Measurements from ENCODE around the gene PIAS4.

Gene PIAS4

GRCh38 chr19:3977242-3978143, 30.0 kb upstream of the PIAS4 start:
- no peak for FAIRE-seq

GRCh38 chr19:3978145-3978544, 29.4 kb upstream of the PIAS4 start:
- no peak for FAIRE-seq

GRCh38 chr19:3979289-3979673, 28.3 kb upstream of the PIAS4 start:
- FAIRE-seq = no peak

GRCh38 chr19:3979674-3980352, 27.7 kb upstream of the PIAS4 start:
- no peak for FAIRE-seq

GRCh38 chr19:3980353-3981251, 26.9 kb upstream of the PIAS4 start:
- FAIRE-seq = no peak

GRCh38 chr19:3981373-3981735, 26.2 kb upstream of the PIAS4 start:
- FAIRE-seq = no peak

GRCh38 chr19:3981736-3982681, 25.5 kb upstream of the PIAS4 start:
- FAIRE-seq = no peak

GRCh38 chr19:3982701-3983541, 24.6 kb upstream of the PIAS4 start:
- no peak for FAIRE-seq

GRCh38 chr19:3983542-3983914, 24.0 kb upstream of the PIAS4 start:
- no peak for FAIRE-seq

GRCh38 chr19:3983936-3984583, 23.5 kb upstream of the PIAS4 start:
- FAIRE-seq = no peak

- FAIRE-seq = no peak
These were observed 23.0 kb upstream of the PIAS4 start for GRCh38 chr19:3984584-3984907.

GRCh38 chr19:3984908-3985642, 22.5 kb upstream of the PIAS4 start, which contains the start of gene EEF2:
EEF2 (minus strand) TSS chr19:3985463; CDS start chr19:3985380, 83 bp downstream.
- FAIRE-seq = no peak

- FAIRE-seq = no peak
These were observed 21.8 kb upstream of the PIAS4 start for GRCh38 chr19:3985643-3986259.

- FAIRE-seq = no peak
These were observed 21.1 kb upstream of the PIAS4 start for GRCh38 chr19:3986260-3987041.

GRCh38 chr19:3987619-3988371, 19.7 kb upstream of the PIAS4 start:
- no peak for FAIRE-seq

GRCh38 chr19:3990815-3991117, 16.8 kb upstream of the PIAS4 start:
- FAIRE-seq = no peak

- no peak for FAIRE-seq
These were observed 11.9 kb upstream of the PIAS4 start for GRCh38 chr19:3995607-3996006.
